AG09309 (cell line): Measurements from ENCODE around the gene PERM1.
A peak's percentile ranks its signal among the peaks of the same experiment; 100 is the strongest.
"Not testable (repeated sequence)": the region's sequence is repeated elsewhere in the genome, so short reads cannot be mapped to it uniquely, and the experiment has no call there.

Source experiments
- DNase-seq: peaks from one replicate; pipeline ENCODE4 v3.0.0-alpha.2; 2010; ENCODE audit warnings: low read depth
- H3K4me3 ChIP-seq: 2 replicates; pipeline ENCODE4 v1.5.1; 2011; ENCODE audit warnings: mild to moderate bottlenecking, low read depth, low read length, moderate library complexity; ENCODE audit not compliant: control insufficient read depth
- CTCF ChIP-seq: IDR thresholded peaks from 2 replicates; pipeline ENCODE4 v1.5.1; 2011; ENCODE audit warnings: mild to moderate bottlenecking, low read depth, low read length, inconsistent platforms; ENCODE audit not compliant: insufficient read depth, control insufficient read depth; ENCODE audit errors: missing control alignments

The PERM1 gene

GRCh38 chr1:1020000-1020404 lies 38.1 kb upstream of the PERM1 start, which contains the start of gene AGRN:
AGRN (plus strand) TSS chr1:1020120; CDS start chr1:1020173, 53 bp downstream.
- TF ChIP-seq CTCF: no peak
- no peak for DNase-seq
- H3K4me3 ChIP-seq: peak within 1 kb of the TSS; percentile 52

- peak; percentile 43 for TF ChIP-seq CTCF
- DNase-seq: peak; percentile 13
- peak overlapping the region; percentile 47 for H3K4me3 ChIP-seq
These were observed 37.5 kb upstream of the PERM1 start for GRCh38 chr1:1019122-1019999.

- not testable (repeated sequence) for H3K4me3 ChIP-seq, DNase-seq
These were observed 36.4 kb upstream of the PERM1 start for GRCh38 chr1:1018321-1018685.

- not testable (repeated sequence) for DNase-seq, H3K4me3 ChIP-seq
These were observed 35.8 kb upstream of the PERM1 start for GRCh38 chr1:1017397-1018320.

GRCh38 chr1:1014799-1015681 lies 33.1 kb upstream of the PERM1 start:
- no peak overlapping the region for H3K4me3 ChIP-seq
- TF ChIP-seq CTCF: peak; percentile 43

GRCh38 chr1:1013922-1014648 lies 32.2 kb upstream of the PERM1 start:
- DNase-seq: no peak
- peak overlapping the region; percentile 59 for H3K4me3 ChIP-seq
- no peak for TF ChIP-seq CTCF

More at GRCh38 chr1:1014799-1015681, 33.1 kb upstream of the PERM1 start:
- DNase-seq: no peak
